Muscle of leg (tissue), 11 donors: ENCODE measurements around the gene NFIX. TPM values are rescaled to one million over a fixed set of nuclear protein-coding genes. Genes with fewer than 3 reads are reported as not detected.

Source experiments
- DNase-seq: peaks from one replicate; pipeline ENCODE4 v3.0.0; 2013
- H3K27ac ChIP-seq: one replicate; pipeline ENCODE4 v1.5.1; 2013; ENCODE audit warnings: mild to moderate bottlenecking, low read length, control low read depth
- H3K27me3 ChIP-seq: one replicate; pipeline ENCODE4 v1.6.1; 2013; ENCODE audit warnings: low read length; ENCODE audit not compliant: control insufficient read depth, insufficient read depth
- H3K36me3 ChIP-seq: one replicate; pipeline ENCODE4 v1.6.1; 2013; ENCODE audit warnings: low read length; ENCODE audit not compliant: control insufficient read depth, insufficient read depth
- H3K4me1 ChIP-seq: one replicate; pipeline ENCODE4 v1.6.1; 2013; ENCODE audit warnings: low read length; ENCODE audit not compliant: control insufficient read depth, insufficient read depth
- H3K4me3 ChIP-seq: one replicate; pipeline ENCODE4 v1.5.1; 2013; ENCODE audit warnings: low read length, control low read depth
- H3K9me3 ChIP-seq: replicated peaks from 2 replicates; pipeline ENCODE4 v1.6.1; 2013; ENCODE audit warnings: low read depth, low read length; ENCODE audit not compliant: control insufficient read depth
- WGBS: methylation state at CpG from one replicate; pipeline ENCODE4 v1.1.5; 2013; ENCODE audit warnings: missing lambda C conversion rate; ENCODE audit not compliant: insufficient coverage; 5-methylcytosine and 5-hydroxymethylcytosine counted together
- polyA plus RNA-seq, 8 donors: library from polyadenylated mRNA; unstranded; fragments of 120-200 nt; gene quantifications; one replicate each; pipeline versions ENCODE4 v1.2.1 to v1.2.3, GENCODE V29; 2013; ENCODE audit warnings: inconsistent platforms in 1 of 8, low replicate concordance in 1 of 8; ENCODE audit not compliant: insufficient read length in 8 of 8, insufficient read depth in 1 of 8
- total RNA-seq: library from RNA; stranded (reverse); fragments of 120-200 nt; gene quantifications from one replicate; pipeline ENCODE4 v1.2.4, GENCODE V29; 2013

Gene NFIX
- total and polyA plus RNA-seq, 9 donors: 38.1 to 140 (median 106) TPM

DNA sequence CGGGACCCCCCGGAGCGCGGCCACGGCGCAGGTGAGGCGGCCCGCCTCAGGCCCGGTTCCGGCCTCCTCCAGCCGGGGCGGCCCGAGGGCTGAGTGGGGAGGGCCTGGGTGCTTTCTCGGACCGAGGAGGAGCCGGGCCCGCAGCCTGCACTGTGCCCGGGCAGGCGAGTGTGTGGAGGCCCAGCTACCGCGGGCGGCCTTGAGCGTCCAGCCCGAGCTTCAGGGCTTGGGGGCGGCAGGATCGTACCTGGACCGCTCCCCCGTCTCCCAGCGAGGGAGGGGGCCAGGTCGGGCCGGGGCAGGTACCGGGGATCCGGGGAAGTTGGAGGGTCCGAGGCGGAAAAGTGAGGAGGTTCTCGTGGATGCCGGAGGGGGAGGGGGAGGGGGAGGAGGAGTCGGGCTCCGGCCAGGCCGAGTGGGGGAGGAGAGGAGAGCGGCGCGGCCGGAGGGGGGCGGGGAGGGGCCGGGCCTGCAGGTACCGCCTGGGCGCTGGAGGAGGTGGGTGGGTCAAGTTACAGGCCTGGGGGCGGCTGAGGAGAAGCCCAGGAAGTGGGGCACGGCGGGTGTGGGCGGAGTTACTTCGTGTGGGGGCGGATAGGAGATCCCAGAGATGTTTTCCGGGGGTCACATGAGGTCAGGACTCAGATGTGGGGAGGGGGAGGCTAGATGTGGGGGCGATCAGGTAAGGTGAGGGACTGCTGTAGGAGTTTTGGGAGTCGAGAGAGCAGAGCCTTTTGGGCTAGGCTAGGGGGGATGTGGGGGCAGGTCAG lies 123.3 kb downstream of the NFIX start:
- DNase-seq: peak; percentile 46
- Histone ChIP-seq H3K9me3 (no peaks in the 10 kb centered on the region), H3K36me3 (peaks cover 10% of the 10 kb centered on the region), H3K4me3 (peak overlapping the region; percentile 94), H3K4me1 (peaks cover 33% of the 10 kb centered on the region), H3K27ac (no peak overlapping the region), H3K27me3 (no peaks in the 10 kb centered on the region)
- WGBS: under 1% methylated on average over 43 of the region's 57 CpGs

DNA sequence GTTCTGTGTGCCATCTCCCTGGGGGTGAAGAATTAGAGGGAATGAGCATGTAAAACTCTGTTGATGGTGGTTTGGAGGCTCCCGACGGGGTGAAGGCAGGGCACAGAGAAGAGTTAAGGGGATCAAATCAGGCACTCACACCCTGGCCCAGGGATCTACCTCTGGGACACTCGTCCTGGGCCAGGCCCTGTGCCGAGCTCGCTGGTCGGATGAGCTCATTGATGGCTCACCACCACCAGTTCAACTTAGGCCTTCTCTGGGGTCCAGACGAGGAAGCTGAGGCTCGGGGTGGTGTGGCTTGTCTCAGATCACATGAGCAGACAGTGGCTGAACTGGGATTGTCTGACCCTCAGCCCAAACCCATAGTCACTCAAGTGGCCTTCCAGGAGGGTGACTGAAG lies 124.4 kb downstream of the NFIX start:
- H3K9me3 ChIP-seq: no peaks in the 10 kb centered on the region
- DNase-seq: no peak
- 74% methylated on average over 4 of the region's 8 CpGs for WGBS
- H3K36me3 ChIP-seq: peaks cover 9% of the 10 kb centered on the region
- no peaks in the 10 kb centered on the region for H3K27me3 ChIP-seq
- peaks cover 33% of the 10 kb centered on the region for H3K4me1 ChIP-seq
- H3K4me3 ChIP-seq: peak overlapping the region; percentile 94
- no peak overlapping the region for H3K27ac ChIP-seq

GRCh38 chr19:13120031-13120430 lies 124.8 kb downstream of the NFIX start:
- H3K36me3 ChIP-seq: peaks cover 8% of the 10 kb centered on the region
- H3K4me3 ChIP-seq: no peak overlapping the region
- H3K27me3 ChIP-seq: no peaks in the 10 kb centered on the region
- WGBS: 71% methylated on average over 2 of the region's 9 CpGs
- no peak overlapping the region for H3K27ac ChIP-seq
- peaks cover 33% of the 10 kb centered on the region for H3K4me1 ChIP-seq
- H3K9me3 ChIP-seq: no peaks in the 10 kb centered on the region
- no peak for DNase-seq

DNA sequence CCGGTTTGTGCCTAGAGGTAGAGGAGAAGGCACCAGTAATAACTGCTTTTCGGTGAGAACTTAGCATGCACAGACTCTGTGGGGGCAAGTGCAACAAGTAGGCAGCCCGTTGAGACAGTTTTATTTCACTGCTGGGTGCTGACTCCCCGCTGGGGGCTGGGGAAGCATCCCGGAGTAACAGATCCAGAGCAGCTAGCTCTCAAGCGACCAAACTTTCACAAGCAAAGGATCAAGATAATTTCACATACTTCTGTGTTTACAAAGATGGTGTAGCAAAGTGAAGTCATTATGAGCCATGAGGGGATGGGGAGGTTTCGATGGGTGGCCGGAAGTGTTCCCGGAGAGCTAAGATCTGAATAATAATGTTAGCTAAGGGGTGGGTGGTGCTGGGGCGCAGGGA lies 125.5 kb downstream of the NFIX start:
- peaks cover 25% of the 10 kb centered on the region for H3K4me1 ChIP-seq
- WGBS: 94% methylated on average over 6 of the region's 10 CpGs
- no peak overlapping the region for H3K27ac ChIP-seq

DNA sequence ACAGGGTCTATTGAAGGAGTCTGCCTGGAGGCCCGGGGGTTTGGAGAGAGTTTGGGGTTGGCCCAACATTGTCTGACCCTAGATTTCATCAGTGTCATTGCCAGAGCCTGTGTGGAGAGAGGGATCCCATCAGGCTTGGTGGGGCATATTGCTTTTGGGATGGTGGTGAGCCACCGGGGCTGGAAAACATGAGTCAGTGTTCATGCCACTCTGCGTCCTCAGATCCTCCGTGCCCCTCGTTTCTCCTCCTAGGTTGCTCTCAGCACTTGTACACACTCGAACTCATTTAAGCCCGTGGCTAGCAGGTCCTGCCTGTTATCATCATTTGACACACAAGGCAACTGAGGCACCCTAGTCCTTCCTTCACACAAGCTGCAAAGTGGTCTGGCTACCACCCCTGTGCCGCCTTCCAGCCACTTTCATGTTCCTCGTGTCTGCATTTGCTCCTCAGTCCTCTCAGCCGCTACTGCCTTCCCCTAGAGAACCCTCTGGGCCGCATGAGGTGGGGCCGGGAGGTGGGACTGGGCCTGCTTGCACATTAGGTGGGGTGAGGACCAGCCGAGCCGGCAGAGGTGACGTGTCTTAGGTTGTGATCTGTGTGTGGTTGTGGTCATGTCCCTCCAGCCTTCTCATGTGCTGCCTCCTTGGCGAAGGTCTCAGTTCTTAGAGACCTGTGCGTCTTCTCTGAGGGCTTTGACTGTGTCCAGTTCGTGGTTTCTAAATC lies 126.4 kb downstream of the NFIX start:
- no peaks in the 10 kb centered on the region for H3K27me3 ChIP-seq
- no peak overlapping the region for H3K27ac ChIP-seq
- H3K4me3 ChIP-seq: no peak overlapping the region
- H3K4me1 ChIP-seq: peaks cover 21% of the 10 kb centered on the region
- H3K9me3 ChIP-seq: no peaks in the 10 kb centered on the region
- no peak for DNase-seq
- 83% methylated on average over 11 of the region's 18 CpGs for WGBS
- peaks cover 6% of the 10 kb centered on the region for H3K36me3 ChIP-seq

More for the DNA sequence above, 125.5 kb downstream of the NFIX start:
- no peak for DNase-seq
- no peak overlapping the region for H3K4me3 ChIP-seq
- H3K27me3 ChIP-seq: no peaks in the 10 kb centered on the region
- H3K36me3 ChIP-seq: peaks cover 6% of the 10 kb centered on the region
- no peaks in the 10 kb centered on the region for H3K9me3 ChIP-seq

DNA sequence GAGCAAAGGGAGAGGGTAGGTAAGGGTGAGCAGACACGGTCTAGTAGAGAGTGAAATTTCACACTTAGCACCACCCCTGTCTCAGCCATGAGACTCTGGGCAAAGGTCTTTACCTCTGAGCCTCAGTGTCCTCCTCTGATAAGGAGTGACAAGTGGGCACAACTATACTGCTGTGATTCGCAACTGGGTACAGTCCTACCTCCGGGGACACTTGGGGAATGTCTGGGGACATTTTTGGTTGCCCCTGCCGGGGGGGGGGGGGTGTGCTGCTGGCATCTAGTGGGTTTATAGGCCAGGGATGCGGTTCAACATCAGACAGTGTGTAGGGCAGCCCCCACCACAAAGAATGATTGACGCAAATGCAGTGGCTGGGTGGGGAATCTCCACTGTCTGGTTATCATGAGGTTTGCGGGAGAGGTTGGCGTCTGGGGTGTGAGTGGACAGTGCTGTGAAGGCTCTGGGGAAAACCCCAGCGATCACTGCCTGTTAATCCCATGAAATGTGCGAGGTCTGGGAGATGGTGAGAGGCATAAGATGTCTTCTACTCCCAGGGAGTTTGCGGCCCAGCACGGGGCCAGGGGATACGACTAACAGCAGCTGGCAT lies 127.1 kb downstream of the NFIX start:
- WGBS: 91% methylated on average over 10 of the region's 13 CpGs
- Histone ChIP-seq H3K27me3 (no peaks in the 10 kb centered on the region), H3K9me3 (no peaks in the 10 kb centered on the region), H3K27ac (no peak overlapping the region), H3K4me3 (no peak overlapping the region), H3K4me1 (peaks cover 16% of the 10 kb centered on the region), H3K36me3 (peaks cover 6% of the 10 kb centered on the region)
- DNase-seq: no peak

DNA sequence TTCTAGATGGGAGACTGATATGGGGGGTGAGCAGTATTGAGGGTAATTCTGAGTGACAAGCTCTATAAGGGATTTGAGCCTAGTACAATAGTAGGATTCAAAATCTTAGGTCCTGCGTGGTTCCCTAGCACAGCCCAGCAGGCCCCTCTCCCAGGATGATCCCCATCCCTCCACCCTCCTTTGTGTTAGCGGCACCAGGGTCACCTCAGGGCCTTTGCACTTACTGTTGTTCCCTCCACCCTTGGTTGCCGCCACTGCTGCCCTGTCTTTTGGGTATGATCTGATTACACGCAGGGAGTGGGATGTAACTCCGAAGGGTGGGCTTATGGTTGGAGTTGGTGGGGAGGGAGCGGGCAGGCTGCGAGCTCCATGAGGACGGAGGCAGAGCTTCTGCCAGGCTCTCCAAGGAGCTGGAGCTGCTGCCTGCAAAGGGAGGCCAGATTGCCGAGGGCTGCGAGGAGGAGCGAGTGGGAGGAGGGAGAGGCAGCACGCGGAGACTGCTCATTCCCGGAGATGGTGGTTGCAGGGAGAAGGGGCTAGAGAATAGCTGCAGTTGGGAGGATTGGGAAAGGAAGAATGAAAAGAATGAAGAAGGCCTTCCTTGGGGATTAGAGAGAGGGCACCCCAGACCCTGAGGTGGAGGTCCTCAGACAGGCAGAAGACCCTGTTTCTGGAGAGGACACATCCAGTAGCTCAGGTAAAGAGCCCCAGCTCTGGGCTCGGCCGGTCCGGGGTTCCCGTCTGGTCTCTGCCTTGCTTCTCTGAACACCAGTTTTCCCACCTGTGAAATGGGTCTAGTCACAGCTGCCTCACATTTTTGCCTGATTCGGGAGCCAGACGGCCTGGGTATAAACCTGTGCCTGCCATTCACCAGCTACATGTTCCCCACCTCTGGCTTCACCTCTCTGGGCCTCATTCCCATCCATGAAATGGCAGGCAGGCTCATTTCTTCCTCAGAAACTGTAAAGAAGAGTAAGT lies 128.0 kb downstream of the NFIX start:
- no peak overlapping the region for H3K4me3 ChIP-seq
- H3K27ac ChIP-seq: no peak overlapping the region
- no peaks in the 10 kb centered on the region for H3K9me3 ChIP-seq
- H3K4me1 ChIP-seq: peaks cover 16% of the 10 kb centered on the region
- H3K27me3 ChIP-seq: no peaks in the 10 kb centered on the region
- H3K36me3 ChIP-seq: peaks cover 6% of the 10 kb centered on the region
- no peak for DNase-seq
- 84% methylated on average over 17 of the region's 20 CpGs for WGBS

DNA sequence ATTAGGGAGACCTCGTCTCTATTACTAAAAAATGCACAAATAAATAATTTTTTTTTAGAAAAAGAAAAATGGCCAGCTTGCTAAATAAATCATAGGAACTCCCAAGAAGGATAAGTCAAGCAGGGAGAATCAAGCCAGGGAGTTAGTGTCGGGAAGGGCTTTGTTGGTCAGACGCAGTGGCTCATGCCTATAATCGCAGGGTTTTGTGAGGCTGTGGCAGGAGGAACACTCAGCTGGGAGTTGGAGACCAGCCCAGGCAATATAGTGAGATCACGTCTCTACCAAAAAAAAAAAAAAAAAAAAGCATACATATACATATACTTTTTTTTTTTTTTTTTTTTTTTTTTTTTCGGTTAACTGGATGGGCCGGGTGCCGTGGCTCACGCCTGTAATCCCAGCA lies 131.8 kb downstream of the NFIX start:
- H3K4me1 ChIP-seq: no peaks in the 10 kb centered on the region
- H3K27ac ChIP-seq: no peak overlapping the region
- no peak overlapping the region for H3K4me3 ChIP-seq
- no peak for DNase-seq
- no peaks in the 10 kb centered on the region for H3K9me3 ChIP-seq
- H3K36me3 ChIP-seq: peaks cover 6% of the 10 kb centered on the region
- H3K27me3 ChIP-seq: no peaks in the 10 kb centered on the region
- 67% methylated on average over 1 of the region's 9 CpGs for WGBS

DNA sequence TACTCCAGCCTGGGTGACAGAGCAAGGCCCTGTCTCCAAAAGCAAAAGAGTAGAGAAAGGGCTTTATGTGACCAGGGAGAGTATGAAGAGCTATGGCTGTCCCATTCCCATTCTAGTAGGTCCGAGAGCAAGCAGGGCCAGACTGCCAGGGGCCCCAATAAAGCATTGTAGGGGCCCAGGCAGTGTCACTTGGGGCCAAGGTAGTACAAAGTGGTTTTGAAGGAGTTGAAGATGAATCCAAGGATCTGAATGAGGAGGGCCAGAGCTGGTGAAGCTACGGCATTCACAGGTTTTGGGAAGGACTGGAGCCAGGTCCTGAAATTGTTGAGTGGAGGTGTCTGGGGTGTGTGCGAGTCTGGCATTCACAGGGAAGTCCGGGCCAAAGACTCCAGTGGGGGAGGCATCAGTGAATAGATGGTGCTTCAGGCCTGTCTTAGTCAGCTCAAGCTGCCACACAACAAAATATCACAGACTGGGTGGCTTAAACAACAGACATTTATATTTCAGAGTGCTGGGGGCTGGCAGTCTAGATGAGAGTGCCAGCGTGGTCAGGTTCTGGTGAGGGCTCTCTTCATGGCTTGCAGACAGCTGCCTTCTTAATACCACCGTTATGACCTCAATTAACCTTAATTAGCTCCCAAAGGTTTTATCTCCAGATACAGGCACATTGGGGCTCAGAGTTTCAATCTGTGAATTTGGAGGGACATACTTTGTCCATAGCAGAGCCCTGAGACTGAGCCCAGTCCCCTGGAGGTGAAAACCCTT lies 132.7 kb downstream of the NFIX start:
- Histone ChIP-seq H3K4me3 (no peak overlapping the region), H3K27ac (no peak overlapping the region), H3K36me3 (peaks cover 6% of the 10 kb centered on the region), H3K4me1 (no peaks in the 10 kb centered on the region), H3K9me3 (no peaks in the 10 kb centered on the region), H3K27me3 (no peaks in the 10 kb centered on the region)
- WGBS: 80% methylated on average over 3 of the region's 6 CpGs
- DNase-seq: no peak
